ENCODE measurements around the gene CLCNKB. TPM values are rescaled to one million over a fixed set of nuclear protein-coding genes. Genes with fewer than 3 reads are reported as not detected.
"Not testable (repeated sequence)": the region's sequence is repeated elsewhere in the genome, so short reads cannot be mapped to it uniquely, and the experiment has no call there.

Gene CLCNKB
- total RNA-seq (0.05 TPM), polyA plus RNA-seq (0.34 TPM)
- long read RNA-seq, donor 1 = 0 reads
- long read RNA-seq, donor 2 = 0 reads
- long read RNA-seq, donor 3 = 0 reads
- long read RNA-seq, donor 4 = 0 reads
- long read RNA-seq, donor 5 = 0 reads
- long read RNA-seq, donor 6 = 0 reads
- long read RNA-seq, donor 7 = 0 reads
- long read RNA-seq, donor 8 = 0 reads
- long read RNA-seq, donor 9 = 0 reads
- long read RNA-seq, donor 10 = 0 reads

DNA sequence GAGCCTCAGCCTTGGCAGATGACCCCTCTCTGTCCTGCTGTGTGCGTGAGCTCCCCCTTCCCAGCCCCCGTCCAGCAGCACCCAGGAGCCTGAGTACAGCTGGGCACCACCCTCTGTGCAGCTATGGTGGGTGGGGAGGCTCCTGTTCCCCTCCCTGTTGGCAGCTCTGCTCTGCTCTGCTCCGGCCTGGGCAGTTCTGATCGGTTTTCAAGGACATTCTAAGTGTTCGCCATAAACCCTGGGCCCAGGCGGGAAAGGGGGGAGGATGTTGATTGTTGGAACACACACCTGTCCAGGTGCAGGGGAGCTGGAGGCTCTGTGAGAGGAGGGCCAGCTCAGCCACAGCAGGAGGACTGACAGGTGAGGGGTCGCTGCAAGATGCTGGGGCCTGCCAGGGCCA lies at the start of gene CLCNKB:
TSS of gene CLCNKB (plus strand) at position 262 of the 400 bp plus-strand sequence. CDS start 711 bp downstream, outside the sequence.
- Histone ChIP-seq H3K4me1 (ENCODE audit: control insufficient read depth in 2 of 2, insufficient read depth in 2 of 2, low read length in 2 of 2) (peaks cover under 1% of the 10 kb centered on the region in 2 donors), H3K4me3 (ENCODE audit: low read length in 2 of 2) (no peak within 1 kb of the TSS), H3K27me3 (ENCODE audit: control insufficient read depth in 2 of 2, insufficient read depth in 1 of 2, low read length in 1 of 2) (peaks cover 0 to 22% of the 10 kb centered on the region in 2 donors), H3K27ac (ENCODE audit: low read depth in 1 of 2, low read length in 1 of 2) (no peak within 1 kb of the TSS), H3K9me3 (ENCODE audit: control insufficient read depth in 2 of 2, insufficient read depth in 1 of 2, low read length in 1 of 2) (no peaks in the 10 kb centered on the region), H3K36me3 (ENCODE audit: control insufficient read depth in 2 of 2, insufficient read depth in 2 of 2, low read length in 1 of 2) (no peaks in the 10 kb centered on the region)
- WGBS = 88% methylated on average over 7 of the region's 7 CpGs
- DNase-seq (ENCODE audit: low read depth in 6 of 9, low spot score in 9 of 9) = no peak

DNA sequence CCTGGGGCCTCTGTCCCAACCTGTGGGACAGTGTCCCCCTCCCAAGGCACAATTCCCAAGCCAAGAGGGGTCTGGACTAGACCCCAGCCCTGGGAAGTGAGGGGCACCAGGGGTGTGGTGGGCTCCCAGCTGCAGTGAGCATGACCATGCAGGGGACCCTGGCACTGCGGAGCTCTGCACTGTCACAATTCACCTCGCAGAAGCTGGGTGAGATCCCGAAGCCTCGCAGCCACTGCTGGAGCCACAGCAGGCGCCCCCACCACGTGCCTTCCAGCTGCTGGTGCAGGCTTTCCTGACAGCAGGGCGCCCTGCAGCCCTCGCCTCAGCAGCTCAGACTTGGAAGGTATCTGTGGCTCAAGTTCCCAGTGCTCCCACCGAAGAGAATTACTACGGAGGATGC lies 49.5 kb upstream of the CLCNKB start:
- H3K27me3 ChIP-seq (ENCODE audit: control insufficient read depth in 2 of 2, insufficient read depth in 1 of 2, low read length in 1 of 2) = peaks cover 0 to 2% of the 10 kb centered on the region in 2 donors
- no peak overlapping the region for H3K27ac ChIP-seq (ENCODE audit: low read depth in 1 of 2, low read length in 1 of 2)
- DNase-seq (ENCODE audit: low read depth in 6 of 9, low spot score in 9 of 9) = no peak
- H3K4me1 ChIP-seq (ENCODE audit: control insufficient read depth in 2 of 2, insufficient read depth in 2 of 2, low read length in 2 of 2) = no peaks in the 10 kb centered on the region
- no peaks in the 10 kb centered on the region for H3K36me3 ChIP-seq (ENCODE audit: control insufficient read depth in 2 of 2, insufficient read depth in 2 of 2, low read length in 1 of 2)
- no peak overlapping the region for H3K4me3 ChIP-seq (ENCODE audit: low read length in 2 of 2)
- WGBS = 95% methylated on average over 10 of the region's 10 CpGs
- H3K9me3 ChIP-seq (ENCODE audit: control insufficient read depth in 2 of 2, insufficient read depth in 1 of 2, low read length in 1 of 2) = no peaks in the 10 kb centered on the region

DNA sequence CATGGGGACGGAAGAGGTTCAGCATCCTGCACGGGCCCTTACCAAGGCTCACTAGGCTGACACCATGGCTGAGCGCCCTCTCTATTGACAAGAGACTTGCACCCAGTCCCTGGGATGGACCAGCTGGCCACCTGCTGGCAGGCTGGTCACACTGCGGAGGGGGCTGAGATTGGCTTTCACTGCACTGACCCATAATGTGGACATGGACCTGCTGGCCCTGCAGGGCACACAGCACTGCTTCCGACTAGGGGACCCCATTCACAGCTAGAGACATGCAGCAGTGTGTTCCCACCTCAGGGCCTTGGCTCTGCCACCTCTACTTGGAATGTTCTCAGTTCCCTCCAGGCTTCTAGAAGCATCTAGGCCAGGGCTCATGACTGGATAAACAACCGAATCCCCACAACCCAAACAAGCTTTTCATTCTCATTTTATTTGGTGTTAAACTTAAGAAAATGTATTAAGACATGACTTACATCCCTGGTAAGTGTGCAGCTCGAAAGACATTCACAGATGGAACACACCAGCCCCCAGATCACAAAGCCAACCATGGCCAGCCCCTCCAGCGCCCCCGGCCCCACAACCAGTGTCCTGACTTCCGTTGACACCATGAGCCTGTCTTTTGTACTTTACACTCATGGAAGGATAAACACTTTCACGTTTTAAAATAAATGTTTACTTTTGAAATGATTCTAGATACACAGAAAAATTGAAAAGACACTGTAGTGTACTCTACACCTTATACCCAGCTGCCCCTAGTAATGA lies 48.8 kb upstream of the CLCNKB start:
- H3K4me3 ChIP-seq (ENCODE audit: low read length in 2 of 2) = no peak overlapping the region

DNA sequence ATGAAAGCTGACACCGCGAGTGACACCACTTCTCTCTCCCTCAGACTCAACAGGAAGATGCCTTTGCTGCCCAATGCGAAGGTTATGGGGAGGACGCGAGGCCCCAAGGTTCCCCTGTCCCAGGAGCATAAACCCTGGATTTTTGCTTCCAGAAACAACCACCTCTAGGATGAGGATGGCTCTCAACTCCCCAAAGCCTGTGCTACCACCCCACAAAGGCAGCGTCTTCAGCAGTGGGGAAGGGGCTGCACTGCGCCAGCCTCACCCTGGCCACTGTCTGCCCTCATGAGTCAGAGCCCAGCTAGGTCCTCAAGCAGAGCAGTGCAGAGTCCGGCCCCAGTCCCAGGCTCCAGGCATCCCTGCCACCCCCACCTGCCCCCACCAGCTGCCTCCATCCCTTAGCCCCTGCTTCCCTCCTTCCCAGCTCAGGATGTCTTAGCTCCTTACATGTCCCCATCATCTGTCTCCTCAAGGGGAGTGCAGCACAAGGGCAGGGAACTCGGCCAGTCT lies 46.5 kb upstream of the CLCNKB start:
- 93% methylated on average over 9 of the region's 9 CpGs for WGBS
- Histone ChIP-seq H3K27ac (ENCODE audit: low read depth in 1 of 2, low read length in 1 of 2) (no peak overlapping the region), H3K36me3 (ENCODE audit: control insufficient read depth in 2 of 2, insufficient read depth in 2 of 2, low read length in 1 of 2) (no peaks in the 10 kb centered on the region), H3K4me3 (ENCODE audit: low read length in 2 of 2) (no peak overlapping the region), H3K4me1 (ENCODE audit: control insufficient read depth in 2 of 2, insufficient read depth in 2 of 2, low read length in 2 of 2) (no peaks in the 10 kb centered on the region), H3K9me3 (ENCODE audit: control insufficient read depth in 2 of 2, insufficient read depth in 1 of 2, low read length in 1 of 2) (no peaks in the 10 kb centered on the region), H3K27me3 (ENCODE audit: control insufficient read depth in 2 of 2, insufficient read depth in 1 of 2, low read length in 1 of 2) (peaks cover 0 to 2% of the 10 kb centered on the region in 2 donors)
- DNase-seq (ENCODE audit: low read depth in 6 of 9, low spot score in 9 of 9) = no peak

More for the DNA sequence above, 48.8 kb upstream of the CLCNKB start:
- WGBS = 93% methylated on average over 11 of the region's 11 CpGs
- peaks cover 0 to 2% of the 10 kb centered on the region in 2 donors for H3K27me3 ChIP-seq (ENCODE audit: control insufficient read depth in 2 of 2, insufficient read depth in 1 of 2, low read length in 1 of 2)
- no peaks in the 10 kb centered on the region for H3K9me3 ChIP-seq (ENCODE audit: control insufficient read depth in 2 of 2, insufficient read depth in 1 of 2, low read length in 1 of 2)
- H3K4me1 ChIP-seq (ENCODE audit: control insufficient read depth in 2 of 2, insufficient read depth in 2 of 2, low read length in 2 of 2) = no peaks in the 10 kb centered on the region
- no peak overlapping the region for H3K27ac ChIP-seq (ENCODE audit: low read depth in 1 of 2, low read length in 1 of 2)
- H3K36me3 ChIP-seq (ENCODE audit: control insufficient read depth in 2 of 2, insufficient read depth in 2 of 2, low read length in 1 of 2) = no peaks in the 10 kb centered on the region
- peak in 1 of 9 donors; percentile 12 for DNase-seq (ENCODE audit: low read depth in 6 of 9, low spot score in 9 of 9)

DNA sequence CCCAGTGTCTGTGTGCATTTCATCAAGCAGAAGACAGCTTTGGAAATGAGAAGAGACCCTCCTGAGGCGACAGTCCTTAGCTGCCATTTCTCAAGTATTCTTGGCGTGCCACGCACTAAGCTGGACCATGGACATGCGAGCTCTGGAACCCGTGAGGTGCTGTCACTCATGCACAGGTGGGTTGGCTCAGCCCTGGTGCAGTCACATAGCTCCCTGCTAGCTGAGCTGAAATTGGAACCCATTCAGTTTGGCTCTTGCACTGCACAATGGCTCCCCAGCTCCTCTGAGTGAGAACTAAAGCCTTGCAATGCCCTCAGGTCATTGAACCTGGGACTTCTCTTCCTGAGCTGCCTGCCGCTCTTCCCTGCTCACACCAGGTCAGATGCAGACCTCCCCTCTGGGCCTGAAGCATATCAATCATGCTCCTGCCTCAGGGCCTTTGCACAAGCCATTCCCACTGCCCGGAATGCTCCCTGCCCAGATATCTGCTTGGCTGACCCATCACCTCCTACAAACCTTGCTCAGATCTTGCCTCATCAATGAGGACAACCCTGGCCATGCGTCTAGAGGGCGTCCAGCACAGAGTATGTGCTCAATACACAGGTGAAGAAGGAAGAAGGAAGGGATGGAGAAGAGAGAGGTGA lies 45.8 kb upstream of the CLCNKB start:
- no peaks in the 10 kb centered on the region for H3K9me3 ChIP-seq (ENCODE audit: control insufficient read depth in 2 of 2, insufficient read depth in 1 of 2, low read length in 1 of 2)
- no peaks in the 10 kb centered on the region for H3K4me1 ChIP-seq (ENCODE audit: control insufficient read depth in 2 of 2, insufficient read depth in 2 of 2, low read length in 2 of 2)
- no peak for DNase-seq (ENCODE audit: low read depth in 6 of 9, low spot score in 9 of 9)
- H3K4me3 ChIP-seq (ENCODE audit: low read length in 2 of 2) = no peak overlapping the region
- H3K27me3 ChIP-seq (ENCODE audit: control insufficient read depth in 2 of 2, insufficient read depth in 1 of 2, low read length in 1 of 2) = peaks cover 0 to 2% of the 10 kb centered on the region in 2 donors
- no peak overlapping the region for H3K27ac ChIP-seq (ENCODE audit: low read depth in 1 of 2, low read length in 1 of 2)
- WGBS = 95% methylated on average over 9 of the region's 9 CpGs
- H3K36me3 ChIP-seq (ENCODE audit: control insufficient read depth in 2 of 2, insufficient read depth in 2 of 2, low read length in 1 of 2) = no peaks in the 10 kb centered on the region

DNA sequence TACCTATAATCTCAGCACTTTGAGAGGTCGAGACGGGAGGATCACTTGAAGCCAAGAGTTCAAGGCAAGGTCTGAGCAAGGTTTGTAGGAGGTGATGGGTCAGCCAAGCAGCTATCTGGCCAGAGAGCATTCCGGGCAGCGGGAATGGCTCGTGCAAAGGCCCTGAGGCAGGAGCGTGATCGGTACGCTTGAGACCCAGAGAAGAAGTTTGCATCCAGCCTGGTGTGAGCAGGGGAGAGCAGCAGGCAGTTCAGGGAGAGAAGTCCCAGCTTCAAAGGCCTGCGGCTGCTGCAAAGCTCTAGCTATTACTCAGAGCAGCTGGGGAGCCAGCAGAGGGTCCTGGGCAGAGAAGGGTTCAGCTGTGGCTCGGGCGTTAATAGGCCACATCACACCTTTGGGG lies 44.7 kb upstream of the CLCNKB start:
- no peak overlapping the region for H3K27ac ChIP-seq (ENCODE audit: low read depth in 1 of 2, low read length in 1 of 2)
- 98% methylated on average over 11 of the region's 11 CpGs for WGBS
- DNase-seq (ENCODE audit: low read depth in 6 of 9, low spot score in 9 of 9) = no peak
- H3K4me1 ChIP-seq (ENCODE audit: control insufficient read depth in 2 of 2, insufficient read depth in 2 of 2, low read length in 2 of 2) = no peaks in the 10 kb centered on the region
- H3K4me3 ChIP-seq (ENCODE audit: low read length in 2 of 2) = no peak overlapping the region
- H3K36me3 ChIP-seq (ENCODE audit: control insufficient read depth in 2 of 2, insufficient read depth in 2 of 2, low read length in 1 of 2) = no peaks in the 10 kb centered on the region
- no peaks in the 10 kb centered on the region for H3K9me3 ChIP-seq (ENCODE audit: control insufficient read depth in 2 of 2, insufficient read depth in 1 of 2, low read length in 1 of 2)
- peaks cover 0 to 2% of the 10 kb centered on the region in 2 donors for H3K27me3 ChIP-seq (ENCODE audit: control insufficient read depth in 2 of 2, insufficient read depth in 1 of 2, low read length in 1 of 2)

DNA sequence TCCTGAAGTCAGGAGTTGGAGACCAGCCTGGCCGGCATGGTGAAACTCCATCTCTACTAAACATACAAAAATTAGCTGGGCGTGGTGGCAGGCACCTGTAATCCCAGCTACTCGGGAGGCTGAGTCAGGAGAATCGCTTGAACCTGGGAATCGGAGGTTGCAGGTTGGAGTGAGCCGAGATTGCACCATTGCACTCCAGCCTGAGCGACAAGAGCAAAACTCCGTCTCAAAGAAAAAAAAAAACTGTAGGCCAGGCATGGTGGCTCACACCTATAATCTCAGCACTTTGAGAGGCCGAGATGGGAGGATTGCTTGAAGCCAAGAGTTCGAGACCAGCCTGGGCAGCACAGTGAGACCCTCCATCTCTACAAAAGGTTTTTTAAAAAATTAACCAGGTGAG lies 42.3 kb upstream of the CLCNKB start:
- H3K36me3 ChIP-seq (ENCODE audit: control insufficient read depth in 2 of 2, insufficient read depth in 2 of 2, low read length in 1 of 2); H3K9me3 ChIP-seq (ENCODE audit: control insufficient read depth in 2 of 2, insufficient read depth in 1 of 2, low read length in 1 of 2); DNase-seq (ENCODE audit: low read depth in 6 of 9, low spot score in 9 of 9); H3K27ac ChIP-seq (ENCODE audit: low read depth in 1 of 2, low read length in 1 of 2); H3K4me3 ChIP-seq (ENCODE audit: low read length in 2 of 2); H3K27me3 ChIP-seq (ENCODE audit: control insufficient read depth in 2 of 2, insufficient read depth in 1 of 2, low read length in 1 of 2); H3K4me1 ChIP-seq (ENCODE audit: control insufficient read depth in 2 of 2, insufficient read depth in 2 of 2, low read length in 2 of 2): not testable (repeated sequence)
- WGBS = 88% methylated on average over 10 of the region's 10 CpGs

DNA sequence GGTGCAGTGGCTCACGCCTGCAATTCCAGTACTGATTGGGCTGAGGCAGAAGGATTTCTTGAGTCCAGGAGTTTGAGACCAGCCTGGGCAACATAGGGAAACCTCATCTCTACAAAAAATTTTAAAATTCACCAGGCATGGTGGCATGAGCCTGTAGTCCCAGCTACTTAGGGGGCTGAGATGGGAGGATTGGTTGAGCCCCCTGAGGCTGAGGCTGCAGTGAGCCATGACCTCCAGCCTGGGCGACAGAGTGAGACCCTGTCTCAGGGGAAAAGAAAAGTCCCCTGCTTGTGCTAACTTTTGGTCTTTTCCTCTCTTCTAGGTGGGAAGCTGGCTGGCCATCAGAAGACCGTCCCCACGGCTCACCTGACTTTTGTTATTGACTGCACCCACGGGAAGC lies 38.0 kb upstream of the CLCNKB start:
- Histone ChIP-seq H3K27me3 (ENCODE audit: control insufficient read depth in 2 of 2, insufficient read depth in 1 of 2, low read length in 1 of 2) (peaks cover 0 to 8% of the 10 kb centered on the region in 2 donors), H3K27ac (ENCODE audit: low read depth in 1 of 2, low read length in 1 of 2) (no peak overlapping the region), H3K4me1 (ENCODE audit: control insufficient read depth in 2 of 2, insufficient read depth in 2 of 2, low read length in 2 of 2) (no peaks in the 10 kb centered on the region), H3K4me3 (ENCODE audit: low read length in 2 of 2) (no peak overlapping the region), H3K9me3 (ENCODE audit: control insufficient read depth in 2 of 2, insufficient read depth in 1 of 2, low read length in 1 of 2) (no peaks in the 10 kb centered on the region), H3K36me3 (ENCODE audit: control insufficient read depth in 2 of 2, insufficient read depth in 2 of 2, low read length in 1 of 2) (no peaks in the 10 kb centered on the region)
- 89% methylated on average over 5 of the region's 5 CpGs for WGBS
- DNase-seq (ENCODE audit: low read depth in 6 of 9, low spot score in 9 of 9) = no peak

DNA sequence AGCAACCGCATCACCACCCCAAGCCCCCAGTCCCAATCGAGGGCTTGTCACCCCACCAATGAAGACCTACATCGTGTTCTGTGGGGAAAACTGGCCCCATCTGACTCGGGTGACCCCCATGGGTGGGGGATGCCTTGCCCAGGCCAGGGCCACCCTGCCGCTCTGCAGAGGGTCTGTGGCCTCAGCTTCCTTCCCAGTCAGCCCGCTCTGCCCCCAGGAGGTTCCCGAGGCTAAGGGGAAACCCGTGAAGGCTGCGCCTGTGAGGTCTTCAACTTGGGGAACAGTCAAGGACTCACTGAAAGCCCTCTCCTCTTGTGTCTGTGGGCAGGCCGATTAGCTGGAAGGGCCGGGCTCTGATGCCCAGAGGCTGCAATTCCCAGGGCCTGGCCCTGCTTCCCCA lies 37.6 kb upstream of the CLCNKB start:
- Histone ChIP-seq H3K36me3 (ENCODE audit: control insufficient read depth in 2 of 2, insufficient read depth in 2 of 2, low read length in 1 of 2) (no peaks in the 10 kb centered on the region), H3K27ac (ENCODE audit: low read depth in 1 of 2, low read length in 1 of 2) (no peak overlapping the region), H3K27me3 (ENCODE audit: control insufficient read depth in 2 of 2, insufficient read depth in 1 of 2, low read length in 1 of 2) (peaks cover 0 to 8% of the 10 kb centered on the region in 2 donors), H3K9me3 (ENCODE audit: control insufficient read depth in 2 of 2, insufficient read depth in 1 of 2, low read length in 1 of 2) (no peaks in the 10 kb centered on the region), H3K4me3 (ENCODE audit: low read length in 2 of 2) (no peak overlapping the region), H3K4me1 (ENCODE audit: control insufficient read depth in 2 of 2, insufficient read depth in 2 of 2, low read length in 2 of 2) (no peaks in the 10 kb centered on the region)
- no peak for DNase-seq (ENCODE audit: low read depth in 6 of 9, low spot score in 9 of 9)
- 83% methylated on average over 11 of the region's 11 CpGs for WGBS
